ENCODE results near the gene C17orf107. TPM values are rescaled to one million over a fixed set of nuclear protein-coding genes. Genes with fewer than 3 reads are reported as not detected.

The C17orf107 gene
- total and polyA plus RNA-seq, 9 of the 15 experiments (the other 6 are each of a cell fraction or from before 2014, with no cell fraction given) = 0.05 to 0.29 (median 0.07) TPM; not detected in 4

- no peak for TF ChIP-seq POLR3G (IDR thresholded peaks at IDR 0.05; ENCODE audit: extremely low read depth, insufficient read length, insufficient replicate concordance)
- TF ChIP-seq ZNF518B (CRISPR knock-in tag; IDR thresholded peaks at IDR 0.05) = no peak
- TF ChIP-seq RFX1 (IDR thresholded peaks at IDR 0.05) = no peak
- TF ChIP-seq YBX1 (IDR thresholded peaks at IDR 0.05) = no peak
- TF ChIP-seq ZKSCAN3 (CRISPR knock-in tag; IDR thresholded peaks at IDR 0.05) = no peak
- TF ChIP-seq SOX6 (IDR thresholded peaks at IDR 0.05) = no peak
- TF ChIP-seq RFX7 (CRISPR knock-in tag; IDR thresholded peaks at IDR 0.05) = no peak
- no peak for TF ChIP-seq DPF2 (IDR thresholded peaks at IDR 0.05)
- no peak for TF ChIP-seq ZBTB2 (IDR thresholded peaks at IDR 0.05)
- TF ChIP-seq FOXA3 (CRISPR knock-in tag; conservative IDR thresholded peaks at IDR 0.05 in 1 of 2, IDR thresholded peaks at IDR 0.05 in 1 of 2) = no peak
- no peak for TF ChIP-seq ZNF3 (CRISPR knock-in tag; IDR thresholded peaks at IDR 0.05)
- no peak for TF ChIP-seq CLOCK (CRISPR knock-in tag; IDR thresholded peaks at IDR 0.05; ENCODE audit: borderline replicate concordance)
- TF ChIP-seq SMARCE1 (IDR thresholded peaks at IDR 0.05) = no peak
- no peak for TF ChIP-seq TGIF2 (CRISPR knock-in tag; IDR thresholded peaks at IDR 0.05)
- TF ChIP-seq BHLHE40 (IDR thresholded peaks at IDR 0.05; ENCODE audit: low read length) = no peak
- FAIRE-seq (no peak), ATAC-seq (no peak), DNase-seq (ENCODE audit: extremely low read depth in 1 of 4, low spot score in 3 of 4) (no peak)
- intact Hi-C loops (cut with micrococcal nuclease) (no loop called here), in situ Hi-C loops (cut with MboI) (no loop called here)
- H3K4me1 ChIP-seq (replicated peaks in 1 of 2; ENCODE audit: control insufficient read depth in 2 of 2, insufficient read depth in 2 of 2, low read length in 2 of 2) = peaks cover 8 to 10% of the 10 kb centered on the region in 2 experiments; a peak in 4 of 5 replicates
- H3K79me2 ChIP-seq (ENCODE audit: control insufficient read depth, insufficient read depth, low read length) = peaks cover 22% of the 10 kb centered on the region; the same call in 2 of the 3 replicates
- H3K27me3 ChIP-seq (ENCODE audit: control insufficient read depth in 2 of 2, insufficient read depth in 2 of 2, low read length in 2 of 2) = no peaks in the 10 kb centered on the region
- H3K27ac ChIP-seq (ENCODE audit: extremely low read depth, low read depth, low read length) = no peak overlapping the region
- ChIA-PET POLR2A (interaction anchor here (0.7 kb wide), 1 partner anchor 20 kb away, joined by 4 read pairs; no protein-coding TSS in a partner anchor), CTCF (ENCODE audit: low intra/inter-chr PET ratio) (no interaction called here)
- no peak overlapping the region for H2AFZ ChIP-seq (ENCODE audit: low read depth, low read length)
- no peak overlapping the region for H3K4me2 ChIP-seq (ENCODE audit: insufficient read depth, low read length)
- no peaks in the 10 kb centered on the region; the same call in none of the 2 replicates for H4K20me1 ChIP-seq (replicated peaks; ENCODE audit: control insufficient read depth, insufficient read depth, low read length)
- H3K9me1 ChIP-seq (ENCODE audit: control insufficient read depth, insufficient read depth, low read length) = no peaks in the 10 kb centered on the region
- BruUV-seq (replicated peaks) = no TSS peak
- H3K9ac ChIP-seq (ENCODE audit: insufficient read depth in 1 of 2, low read depth in 2 of 2, low read length in 2 of 2) = no peak overlapping the region
- H3K36me3 ChIP-seq (ENCODE audit: control insufficient read depth, insufficient read depth, low read length) = peaks cover 31% of the 10 kb centered on the region; the same call in 2 of the 3 replicates
- H3K4me3 ChIP-seq = no peak overlapping the region
- H3K9me3 ChIP-seq (replicated peaks; ENCODE audit: control insufficient read depth, insufficient read depth, low read depth, low read length) = no peaks in the 10 kb centered on the region
- WGBS (ENCODE audit: insufficient coverage, low coverage, missing lambda C conversion rate) = 72% methylated on average over 3 of the region's 5 CpGs
Observed at GRCh38 chr17:4858882-4859260, 40.5 kb upstream of the C17orf107 start.
